GM19035 (cell line): Measurements from ENCODE around the gene MARS1.
"Not testable (repeated sequence)": the region's sequence is repeated elsewhere in the genome, so short reads cannot be mapped to it uniquely, and the experiment has no call there.

Experiments
- ATAC-seq: cut with Tn5 transposase; IDR thresholded peaks from one replicate; pipeline ENCODE4 v1.9.1; 2021; ENCODE audit not compliant: unreplicated experiment

MARS1 gene

GRCh38 chr12:57547288-57548012, 59.6 kb downstream of the MARS1 start:
- ATAC-seq, result no peak

DNA sequence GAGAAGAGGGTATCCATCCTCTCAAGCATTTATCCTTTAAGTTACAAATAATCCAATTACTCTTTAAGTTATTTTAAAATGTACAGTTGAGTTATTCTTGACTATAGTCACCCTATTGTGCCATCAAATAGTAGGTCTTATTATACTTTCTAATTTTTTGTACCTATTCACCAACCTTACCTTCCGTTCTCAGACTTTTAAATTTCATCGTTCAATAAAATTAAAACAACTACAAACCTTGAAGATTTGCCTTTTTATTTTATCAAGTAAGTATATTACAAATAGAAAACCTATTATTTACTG, 60.1 kb downstream of the MARS1 start:
- no peak for ATAC-seq

DNA sequence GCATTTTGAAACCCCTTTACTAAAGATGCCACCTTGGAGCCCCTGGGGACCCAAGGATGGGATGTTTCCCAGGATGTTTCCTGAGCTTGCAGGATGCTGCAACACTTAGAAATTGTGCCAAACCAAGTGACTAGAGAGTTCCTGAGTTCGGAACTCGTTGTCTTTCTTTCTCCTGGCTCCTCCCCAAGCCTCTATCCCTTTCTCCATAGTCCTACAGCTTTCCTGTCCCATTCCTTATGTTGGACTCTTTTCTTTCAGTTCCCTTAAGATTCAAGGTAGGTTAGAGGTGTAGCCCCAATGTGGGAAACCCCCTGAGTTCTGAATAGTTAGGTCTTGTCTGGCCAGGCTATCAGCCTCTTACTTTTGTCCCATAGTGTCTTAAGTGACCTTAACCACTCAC, 60.6 kb downstream of the MARS1 start:
- ATAC-seq, result no peak

GRCh38 chr12:57549203-57549908, 61.5 kb downstream of the MARS1 start:
- no peak for ATAC-seq

- ATAC-seq, result peak; percentile 37
These were observed 62.2 kb downstream of the MARS1 start, which contains the start of gene KIF5A for GRCh38 chr12:57549909-57550640. KIF5A (plus strand) TSS chr12:57550044; CDS start chr12:57550272, 228 bp downstream.

DNA sequence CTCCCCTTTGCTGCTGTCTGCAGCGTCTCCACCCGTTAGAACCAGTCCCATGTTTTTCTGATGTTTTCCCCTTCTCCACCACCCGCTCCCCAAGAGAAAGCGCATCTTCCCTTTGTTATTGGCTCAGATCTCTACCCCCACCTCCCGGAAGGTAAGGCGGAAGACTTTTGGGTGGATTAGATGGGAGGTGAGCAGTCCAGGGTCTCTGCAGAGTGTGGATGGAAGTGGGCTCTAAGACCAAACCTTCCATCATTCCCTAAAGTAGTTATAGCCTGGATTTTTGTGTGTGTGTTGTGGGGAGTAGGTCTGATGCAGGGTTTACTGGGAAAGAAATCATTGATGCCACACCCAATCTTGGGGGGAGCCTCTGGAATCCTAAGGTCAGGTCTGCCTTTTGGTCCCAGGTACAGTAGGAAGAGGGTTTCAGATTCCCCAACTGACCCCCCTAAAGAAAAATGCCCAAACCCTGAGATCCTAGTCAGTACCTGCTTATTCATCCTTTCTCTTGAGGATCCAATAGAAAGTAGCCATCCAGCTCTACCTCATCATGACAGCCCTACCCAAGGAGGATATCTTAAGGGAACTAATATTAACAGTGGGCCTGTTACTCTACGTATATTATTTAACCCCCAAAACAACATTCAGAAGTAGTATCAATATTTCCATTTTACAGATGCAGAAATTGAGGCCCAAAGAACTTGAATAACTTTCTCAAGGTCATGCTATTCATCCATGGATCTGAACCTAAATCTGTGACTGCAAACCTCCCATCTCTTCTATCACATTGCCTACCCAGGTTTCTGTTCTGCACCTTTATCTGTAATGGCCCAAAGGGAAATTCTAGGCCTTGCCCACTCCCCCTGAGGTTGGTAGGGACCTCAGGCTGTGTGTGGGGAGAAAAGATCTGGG, 63.0 kb downstream of the MARS1 start:
- no peak for ATAC-seq

- no peak for ATAC-seq
These were observed 63.9 kb downstream of the MARS1 start for GRCh38 chr12:57551637-57552305.

DNA sequence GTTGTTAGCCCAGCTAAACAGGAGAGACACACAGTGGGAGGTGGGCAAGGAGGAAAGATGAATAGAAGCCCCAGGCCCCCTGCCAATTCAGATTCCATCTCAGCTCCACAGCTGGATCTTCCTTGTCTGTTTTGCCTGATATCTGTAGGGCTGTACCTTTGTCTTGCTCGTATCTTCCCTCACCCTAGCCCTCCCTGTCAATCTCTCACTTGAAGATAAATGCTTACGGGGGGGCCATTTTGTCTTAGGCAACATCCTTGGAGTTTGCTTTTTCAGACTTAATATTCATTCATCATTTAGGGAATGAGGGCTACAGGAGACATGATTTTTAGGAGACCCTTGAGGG, 64.4 kb downstream of the MARS1 start:
- no peak for ATAC-seq

DNA sequence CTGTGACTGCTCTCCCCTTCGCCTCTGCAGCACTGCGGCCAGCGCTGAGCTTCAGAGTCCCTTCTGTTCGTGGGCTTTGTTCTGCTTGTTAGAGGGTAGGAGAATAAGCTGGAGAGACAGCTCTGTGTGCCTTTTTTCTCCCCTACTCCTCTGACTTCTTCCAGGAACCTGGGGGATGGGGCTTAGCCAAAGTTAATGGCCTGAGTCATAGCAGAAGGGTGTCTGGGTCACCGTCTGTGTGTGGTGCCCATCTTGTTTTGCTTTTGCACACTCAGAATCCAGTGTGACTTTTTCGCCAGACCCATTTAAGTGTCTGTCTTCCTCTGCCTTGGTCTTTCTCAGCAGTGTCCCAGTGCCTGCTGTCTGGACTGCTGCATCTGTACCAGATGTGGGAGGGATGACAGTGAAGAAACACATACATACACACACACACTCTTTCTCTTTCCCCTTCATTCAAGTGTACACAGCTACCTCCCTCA, 65.0 kb downstream of the MARS1 start:
- ATAC-seq, result no peak

- ATAC-seq, result no peak
These were observed 65.7 kb downstream of the MARS1 start for GRCh38 chr12:57553343-57554202.

DNA sequence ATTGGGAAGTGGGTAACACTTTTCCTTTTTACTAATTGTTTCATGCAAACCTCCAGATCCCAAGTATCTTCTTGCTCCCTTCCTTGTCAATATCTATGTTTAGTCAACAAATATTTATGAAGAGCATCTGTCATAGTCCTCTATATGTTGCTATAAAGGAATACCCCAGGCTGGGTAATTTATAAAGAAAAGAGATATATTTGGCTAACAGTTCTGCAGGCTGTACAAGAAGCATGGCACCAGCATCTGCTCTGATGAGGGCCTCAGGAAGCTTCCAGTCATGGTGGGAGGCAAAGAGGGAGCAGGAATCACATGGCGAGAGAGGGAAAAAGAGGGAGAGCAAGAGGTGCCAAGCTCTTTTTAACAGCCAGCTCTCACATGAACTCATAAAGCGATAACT, 66.6 kb downstream of the MARS1 start:
- ATAC-seq, result no peak

- no peak for ATAC-seq
These were observed 67.0 kb downstream of the MARS1 start for GRCh38 chr12:57554897-57555296.

- no peak for ATAC-seq
These were observed 71.0 kb downstream of the MARS1 start for GRCh38 chr12:57558864-57559263.

DNA sequence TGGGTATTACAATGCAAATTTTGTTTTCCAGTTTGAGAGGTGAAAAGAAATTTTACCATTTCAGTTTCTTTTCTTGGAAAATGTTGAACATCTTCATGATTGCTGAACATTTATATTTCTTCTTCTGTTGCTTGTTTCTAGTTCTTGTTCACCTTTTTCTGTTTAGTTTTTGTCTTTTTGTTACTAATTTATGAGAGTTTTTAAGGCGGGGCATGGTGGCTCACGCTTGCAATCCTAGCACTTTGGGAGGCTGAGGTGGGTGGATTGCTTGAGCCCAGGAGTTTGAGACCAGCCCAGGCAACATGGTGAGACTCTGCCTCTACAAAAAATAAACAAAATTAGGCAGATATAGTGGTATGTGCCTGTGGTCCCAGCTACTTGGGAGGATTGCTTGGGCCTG, 72.6 kb downstream of the MARS1 start:
- ATAC-seq, result no peak

DNA sequence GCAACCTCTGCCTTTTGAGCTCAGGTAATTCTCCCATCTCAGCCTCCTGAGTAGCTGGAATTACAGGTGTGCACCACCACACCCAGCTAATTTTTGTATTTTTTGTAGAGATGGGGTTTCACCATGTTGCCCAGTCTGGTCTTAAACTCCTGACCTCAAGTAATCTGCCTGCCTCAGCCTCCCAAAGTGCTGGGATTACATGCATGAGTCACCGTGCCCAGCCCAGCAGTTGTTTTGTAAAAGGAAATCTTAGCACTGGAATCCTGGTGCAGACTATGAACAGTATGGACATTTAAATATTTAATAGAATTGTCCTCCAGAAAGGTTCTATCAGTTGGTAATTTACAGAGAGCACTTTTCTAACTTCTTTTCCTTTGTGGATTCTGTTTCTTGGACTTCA, 73.2 kb downstream of the MARS1 start:
- not testable (repeated sequence) for ATAC-seq

DNA sequence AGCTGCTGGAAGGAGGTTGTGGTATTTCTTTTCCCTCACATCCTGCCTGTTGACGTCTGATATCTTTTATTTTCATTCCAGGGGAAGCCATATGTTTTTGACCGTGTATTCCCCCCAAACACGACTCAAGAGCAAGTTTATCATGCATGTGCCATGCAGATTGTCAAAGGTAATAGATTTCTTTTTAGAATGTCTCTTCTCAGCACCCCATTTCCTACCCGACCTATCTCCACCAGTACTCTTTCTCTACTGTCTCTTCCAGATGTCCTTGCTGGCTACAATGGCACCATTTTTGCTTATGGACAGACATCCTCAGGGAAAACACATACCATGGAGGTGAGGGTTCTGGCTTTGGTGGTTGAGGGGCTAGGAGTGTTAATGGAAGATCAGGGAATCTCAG, 75.5 kb downstream of the MARS1 start:
- ATAC-seq, result no peak

- no peak for ATAC-seq
These were observed 76.4 kb downstream of the MARS1 start for GRCh38 chr12:57564178-57564740.
